Caco-2 (cell line): ENCODE measurements around the gene HIPK2. TPM values are rescaled to one million over a fixed set of nuclear protein-coding genes. Genes with fewer than 3 reads are reported as not detected.
A peak's percentile ranks its signal among the peaks of the same experiment; 100 is the strongest.

Source experiments
- BruUV-seq: library from RNA; stranded (reverse); fragments of 400-500 nt; replicated peaks from 2 replicates; lab custom pipeline; 2021; lab: Mats Ljungman, UMichigan
- CTCF ChIA-PET: fragments of 300-600 bp; sonication (Branson Sonifier 250); formaldehyde crosslinking; loops from one replicate; lab custom pipeline; 2022; ENCODE audit warnings: antibody characterized with exemption; lab: Charles Lee
- POLR2A ChIA-PET: fragments of 300-600 bp; sonication (Branson Sonifier 250); formaldehyde crosslinking; loops from one replicate; lab custom pipeline; 2022; ENCODE audit warnings: antibody characterized with exemption; lab: Charles Lee
- DNase-seq, 2 experiments: peaks; one replicate each; pipeline versions ENCODE4 v3.0.0 to v3.0.0-alpha.2; 2020 to 2022
- H3K27me3 ChIP-seq: replicated peaks from 2 replicates; pipeline ENCODE4 v1.6.0; 2011; ENCODE audit warnings: low read length; ENCODE audit not compliant: control insufficient read depth, insufficient read depth
- H3K36me3 ChIP-seq: 2 replicates; pipeline ENCODE4 v1.5.1; 2011; ENCODE audit warnings: low read length; ENCODE audit not compliant: control insufficient read depth, insufficient read depth
- H3K4me1 ChIP-seq: fragments of 250-450 bp; sonication (Bioruptor Pico); 2 replicates; pipeline ENCODE4 v1.5.1; 2020; ENCODE audit warnings: mild to moderate bottlenecking
- H3K4me3 ChIP-seq: 2 replicates; pipeline ENCODE4 v1.5.1; 2011; ENCODE audit warnings: low read depth, mild to moderate bottlenecking, control low read depth, low read length
- H3K9me3 ChIP-seq: fragments of 250-450 bp; sonication (Bioruptor Pico); 2 replicates; pipeline ENCODE4 v1.5.1; 2020; ENCODE audit warnings: mild to moderate bottlenecking, moderate library complexity
- H3K27ac Mint-ChIP-seq: one replicate; pipeline ENCODE4 v1.8.0; 2022; ENCODE audit warnings: mixed read lengths; ENCODE audit not compliant: unreplicated experiment
- H3K27me3 Mint-ChIP-seq: one replicate; pipeline ENCODE4 v1.8.0; 2022; ENCODE audit warnings: mixed read lengths; ENCODE audit not compliant: insufficient read depth, unreplicated experiment
- H3K36me3 Mint-ChIP-seq: one replicate; pipeline ENCODE4 v1.8.0; 2022; ENCODE audit warnings: mild to moderate bottlenecking, mixed read lengths; ENCODE audit not compliant: insufficient read depth, unreplicated experiment
- H3K4me1 Mint-ChIP-seq: one replicate; pipeline ENCODE4 v1.8.0; 2022; ENCODE audit warnings: low read depth, mixed read lengths; ENCODE audit not compliant: unreplicated experiment
- H3K4me3 Mint-ChIP-seq: one replicate; pipeline ENCODE4 v1.8.0; 2022; ENCODE audit warnings: mild to moderate bottlenecking, moderate library complexity, mixed read lengths; ENCODE audit not compliant: unreplicated experiment
- H3K9me3 Mint-ChIP-seq: one replicate; pipeline ENCODE4 v1.8.0; 2022; ENCODE audit warnings: mixed read lengths; ENCODE audit not compliant: unreplicated experiment
- CTCF ChIP-seq, 2 experiments: fragments of 200-600 bp in 1 of 2; IDR thresholded peaks; 1 replicate in 1 of 2; 2 replicates in 1 of 2; pipeline versions ENCODE4 v1.5.1 to v1.8.0; 2011 to 2022; ENCODE audit warnings: antibody characterized with exemption in 1 of 2, control low read depth in 1 of 2, inconsistent platforms in 1 of 2, low read depth in 1 of 2, low read length in 1 of 2, mild to moderate bottlenecking in 1 of 2, moderate library complexity in 1 of 2; ENCODE audit not compliant: insufficient read depth in 1 of 2, severe bottlenecking in 1 of 2, unreplicated experiment in 1 of 2
- intact Hi-C: fragments of 100-400 bp; cut with micrococcal nuclease; formaldehyde crosslinking; loops from one replicate; pipeline ENCODE4 v1.10.0; 2022; ENCODE audit not compliant: unreplicated experiment
- total RNA-seq: library from RNA; stranded (reverse); gene quantifications from 2 replicates; pipeline ENCODE4 v1.2.3, GENCODE V29; 2022

HIPK2 gene
- total RNA-seq, 1 experiment from 2014 or later = 42.8 TPM

GRCh38 chr7:139566075-139566474 is 211.7 kb downstream of the HIPK2 start:
- DNase-seq = no peak
- ChIA-PET CTCF (no interaction called here), POLR2A (no interaction called here)
- Histone ChIP-seq H3K4me3 (no peak overlapping the region), H3K27me3 (no peaks in the 10 kb centered on the region), H3K36me3 (no peaks in the 10 kb centered on the region), H3K4me1 (peaks cover 23% of the 10 kb centered on the region), H3K9me3 (no peaks in the 10 kb centered on the region)
- no TSS peak for BruUV-seq
- Mint-ChIP-seq H3K36me3 (peaks cover 6% of the 10 kb centered on the region), H3K9me3 (no peaks in the 10 kb centered on the region), H3K27ac (no peak overlapping the region), H3K4me3 (no peak overlapping the region), H3K4me1 (peaks cover 23% of the 10 kb centered on the region), H3K27me3 (no peaks in the 10 kb centered on the region)
- TF ChIP-seq CTCF (IDR thresholded peaks at IDR 0.05; ENCODE audit: insufficient read depth in 1 of 2, low read depth in 1 of 2, low read length in 1 of 2, severe bottlenecking in 1 of 2, unreplicated experiment in 1 of 2) = no peak
- intact Hi-C loops = no loop called here

- Histone ChIP-seq H3K4me1 (peaks cover 23% of the 10 kb centered on the region), H3K4me3 (no peak overlapping the region), H3K27me3 (no peaks in the 10 kb centered on the region), H3K36me3 (no peaks in the 10 kb centered on the region), H3K9me3 (no peaks in the 10 kb centered on the region)
- DNase-seq = peak in 1 of 2 experiments; percentile 1
- ChIA-PET CTCF (no interaction called here), POLR2A (no interaction called here)
- TF ChIP-seq CTCF (IDR thresholded peaks at IDR 0.05; ENCODE audit: insufficient read depth in 1 of 2, low read depth in 1 of 2, low read length in 1 of 2, severe bottlenecking in 1 of 2, unreplicated experiment in 1 of 2) = no peak
- Mint-ChIP-seq H3K4me1 (peaks cover 23% of the 10 kb centered on the region), H3K36me3 (peaks cover 18% of the 10 kb centered on the region), H3K27ac (no peak overlapping the region), H3K27me3 (no peaks in the 10 kb centered on the region), H3K4me3 (no peak overlapping the region), H3K9me3 (no peaks in the 10 kb centered on the region)
- intact Hi-C loops = no loop called here
- no TSS peak for BruUV-seq
Measured at GRCh38 chr7:139563856-139564255, 213.9 kb downstream of the HIPK2 start.

- no peak overlapping the region for H3K4me3 ChIP-seq
- no peaks in the 10 kb centered on the region for H3K27me3 ChIP-seq
- no peaks in the 10 kb centered on the region for H3K27me3 Mint-ChIP-seq
- ChIA-PET POLR2A (no interaction called here), CTCF (no interaction called here)
- H3K4me1 ChIP-seq = peaks cover 18% of the 10 kb centered on the region
- H3K27ac Mint-ChIP-seq = peak overlapping the region; percentile 56
- peaks cover 18% of the 10 kb centered on the region for H3K36me3 Mint-ChIP-seq
- TF ChIP-seq CTCF (IDR thresholded peaks at IDR 0.05; ENCODE audit: insufficient read depth in 1 of 2, low read depth in 1 of 2, low read length in 1 of 2, severe bottlenecking in 1 of 2, unreplicated experiment in 1 of 2) = no peak
- H3K36me3 ChIP-seq = no peaks in the 10 kb centered on the region
- peak in 1 of 2 experiments; percentile 11 for DNase-seq
- intact Hi-C loops = no loop called here
- peaks cover 19% of the 10 kb centered on the region for H3K4me1 Mint-ChIP-seq
- BruUV-seq = no TSS peak
- no peaks in the 10 kb centered on the region for H3K9me3 Mint-ChIP-seq
- no peaks in the 10 kb centered on the region for H3K9me3 ChIP-seq
- no peak overlapping the region for H3K4me3 Mint-ChIP-seq
Measured at GRCh38 chr7:139562961-139563565, 214.7 kb downstream of the HIPK2 start.
